HG03460 (cell line): ENCODE data around the gene OGFOD2.
"Not testable (repeated sequence)": the region's sequence is repeated elsewhere in the genome, so short reads cannot be mapped to it uniquely, and the experiment has no call there.

Experiments used
- ATAC-seq: cut with Tn5 transposase; IDR thresholded peaks from one replicate; pipeline ENCODE4 v1.9.1; 2021; ENCODE audit not compliant: unreplicated experiment

OGFOD2 gene

DNA sequence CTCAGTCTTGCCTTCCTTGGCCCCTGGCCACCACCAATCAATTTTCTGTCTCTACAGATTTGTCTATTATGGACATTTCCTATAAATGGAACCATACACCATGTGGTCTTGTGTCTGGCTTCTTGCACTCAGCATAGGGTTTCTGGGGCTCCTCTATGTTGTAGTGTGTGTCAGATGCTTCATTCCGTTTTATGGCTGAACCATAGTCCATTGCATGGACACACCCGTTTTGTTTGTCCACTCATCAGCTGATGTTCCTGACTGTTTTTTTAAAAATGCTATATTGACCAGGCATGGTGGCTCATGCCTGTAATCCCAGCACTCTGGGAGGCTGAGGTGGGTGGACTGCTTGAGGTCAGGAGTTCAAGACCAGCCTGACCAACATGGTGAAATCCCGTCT lies 26.4 kb downstream of the OGFOD2 start:
- no peak for ATAC-seq

DNA sequence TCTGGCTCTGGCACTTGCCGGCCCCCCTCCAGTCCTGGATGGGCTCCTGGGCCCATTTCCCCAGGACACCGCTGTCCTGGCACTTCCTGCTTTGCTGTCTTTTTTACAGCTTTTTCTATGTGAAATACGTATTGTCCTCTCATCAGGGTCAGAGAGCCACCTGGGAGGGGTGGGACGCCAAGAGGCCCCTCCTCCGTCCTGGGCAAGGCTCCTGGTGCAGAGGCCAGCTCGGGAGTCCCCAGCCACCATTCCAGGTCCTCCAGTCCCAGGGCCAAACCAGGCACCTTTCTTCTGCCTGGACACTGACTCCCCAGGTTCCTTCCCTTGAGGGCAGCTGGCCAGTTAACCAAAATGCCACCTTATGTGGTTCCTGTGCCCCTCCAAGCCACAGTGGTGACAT lies 28.2 kb downstream of the OGFOD2 start:
- ATAC-seq: no peak

DNA sequence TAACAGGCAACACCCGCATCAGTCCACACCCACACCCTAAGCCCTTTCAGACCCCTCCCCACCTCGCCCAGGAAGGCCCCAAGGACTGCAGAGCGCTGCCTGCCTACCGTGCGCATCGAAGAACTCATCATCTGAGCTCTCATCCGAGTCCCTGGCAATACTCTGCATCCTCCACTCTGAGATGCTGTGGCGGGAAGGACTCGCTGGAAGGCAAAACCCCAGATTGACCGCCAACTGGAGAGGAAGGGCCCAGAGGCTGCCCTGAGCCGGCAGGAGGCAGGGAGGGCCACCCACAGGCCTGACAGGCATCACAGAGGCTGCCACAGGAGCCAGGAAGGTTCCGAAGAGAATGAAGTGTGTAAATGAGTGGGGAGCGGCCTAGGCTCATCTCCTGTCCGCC lies 29.2 kb downstream of the OGFOD2 start:
- no peak for ATAC-seq

GRCh38 chr12:123005081-123005626 lies 30.1 kb downstream of the OGFOD2 start:
- no peak for ATAC-seq

DNA sequence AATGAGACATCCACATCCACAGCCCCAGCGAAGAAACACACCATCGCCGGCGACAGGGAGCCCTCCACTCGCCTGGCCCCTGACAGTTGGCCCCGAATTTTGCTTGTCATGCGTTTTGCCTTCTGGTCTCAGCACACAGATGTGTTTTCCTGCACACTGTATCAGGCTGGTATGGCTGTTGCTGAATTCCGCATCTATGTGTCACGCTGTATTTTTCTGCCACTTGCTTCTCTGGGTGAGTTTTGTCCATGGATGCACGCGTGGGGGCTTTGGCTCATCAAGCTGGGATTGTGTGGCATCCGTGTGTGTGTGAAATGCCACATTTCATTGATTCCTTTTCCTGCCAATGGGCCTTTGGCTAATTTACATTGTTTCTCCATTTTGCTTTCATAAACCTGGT lies 31.9 kb downstream of the OGFOD2 start:
- ATAC-seq: no peak

DNA sequence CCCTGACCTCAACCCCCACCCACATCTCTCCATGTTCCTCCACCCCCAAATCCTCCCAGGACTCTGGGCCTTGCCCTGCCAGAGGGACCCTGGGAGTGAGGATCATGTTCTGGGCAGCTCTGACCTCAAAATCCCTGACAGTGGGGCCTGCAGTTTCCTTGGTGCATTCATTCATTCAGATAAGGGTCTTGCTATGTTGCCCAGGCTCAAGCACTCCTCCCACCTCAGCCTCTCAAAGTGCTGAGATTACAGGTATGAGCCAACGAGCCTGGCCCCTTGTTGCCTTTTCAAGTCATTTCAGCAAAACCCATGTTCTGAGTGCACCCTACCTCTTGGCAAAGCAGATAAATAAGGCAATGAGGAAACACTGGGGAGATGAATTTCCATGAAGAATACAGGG lies 35.1 kb downstream of the OGFOD2 start:
- ATAC-seq: no peak

DNA sequence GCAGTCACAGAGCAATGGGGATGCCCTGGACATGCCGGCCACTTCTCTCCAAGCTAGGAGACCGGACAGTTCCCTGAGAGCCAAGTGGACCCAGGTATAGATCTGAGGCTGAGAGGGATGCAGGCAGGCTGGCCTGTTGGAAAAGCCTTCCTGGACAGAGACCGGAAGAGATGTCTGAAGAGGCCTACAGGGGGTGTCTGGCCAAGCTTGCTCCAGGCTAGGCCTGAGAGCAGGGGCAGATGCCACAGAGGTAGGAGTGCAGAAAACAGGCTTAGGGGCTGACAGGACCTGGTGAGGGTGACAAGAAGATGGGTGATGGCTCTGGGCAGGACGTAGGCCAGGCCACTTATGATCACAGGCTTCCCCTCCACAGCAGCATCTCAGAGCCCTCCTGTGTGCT lies 35.6 kb downstream of the OGFOD2 start:
- no peak for ATAC-seq

DNA sequence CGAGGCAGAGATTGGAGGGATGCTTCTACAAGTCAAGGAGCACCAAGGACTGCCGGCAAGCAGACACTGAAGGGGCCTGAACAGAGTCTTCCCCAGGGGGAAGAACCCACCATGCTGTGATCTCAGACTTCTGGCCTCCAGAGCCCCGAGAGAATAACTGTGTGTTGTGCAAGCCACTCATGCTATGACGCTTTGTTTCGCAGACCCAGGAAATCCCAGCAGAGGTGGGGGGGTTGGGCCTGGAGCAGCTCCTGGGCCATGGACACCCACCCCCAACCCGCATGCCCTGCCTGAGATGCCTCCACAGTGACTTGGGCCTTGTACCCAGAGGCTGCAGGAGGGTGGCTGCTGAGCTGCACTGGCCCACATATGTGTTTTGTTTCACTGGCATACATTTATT lies 36.7 kb downstream of the OGFOD2 start:
- ATAC-seq: no peak

- ATAC-seq: no peak
These were observed 38.4 kb downstream of the OGFOD2 start for GRCh38 chr12:123013185-123014095.

DNA sequence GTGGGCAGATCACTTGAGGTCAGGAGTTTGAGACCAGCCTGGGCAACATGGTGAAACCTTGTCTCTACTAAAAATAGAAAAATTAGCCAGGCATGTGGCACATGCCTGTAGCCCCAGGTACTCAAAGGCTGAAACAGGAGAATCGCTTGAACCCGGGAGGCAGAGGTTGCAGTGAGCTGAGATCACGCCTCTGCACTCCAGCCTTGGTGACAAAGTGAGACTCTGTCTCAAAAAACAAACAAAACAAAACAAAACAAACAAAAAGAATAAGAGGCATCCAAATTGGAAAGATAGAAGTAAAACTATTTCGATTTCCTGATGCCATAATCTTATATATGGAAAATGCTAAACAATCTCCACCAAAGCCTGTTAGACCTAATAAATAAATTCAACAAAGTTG lies 39.4 kb downstream of the OGFOD2 start:
- not testable (repeated sequence) for ATAC-seq

GRCh38 chr12:123017753-123018152 lies 42.7 kb downstream of the OGFOD2 start:
- ATAC-seq: no peak

DNA sequence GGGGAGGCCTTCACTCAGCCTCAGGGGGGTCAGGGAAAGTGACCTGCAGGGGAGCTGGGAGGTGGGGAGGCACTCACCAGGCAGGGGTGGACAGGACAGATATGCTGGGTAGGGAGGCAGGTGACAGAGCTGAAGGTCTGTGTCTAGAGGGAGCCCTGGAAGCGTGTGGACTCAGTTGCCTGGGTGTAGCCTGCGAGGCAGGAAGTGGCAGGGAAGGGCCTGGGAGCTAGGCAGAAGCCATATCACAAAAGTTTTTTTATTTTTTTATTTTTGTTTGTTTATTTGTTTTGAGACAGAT lies 44.7 kb downstream of the OGFOD2 start:
- ATAC-seq: no peak

GRCh38 chr12:123021688-123022604 lies 46.9 kb downstream of the OGFOD2 start:
- ATAC-seq: no peak

GRCh38 chr12:123022846-123023245 lies 47.8 kb downstream of the OGFOD2 start:
- ATAC-seq: no peak

DNA sequence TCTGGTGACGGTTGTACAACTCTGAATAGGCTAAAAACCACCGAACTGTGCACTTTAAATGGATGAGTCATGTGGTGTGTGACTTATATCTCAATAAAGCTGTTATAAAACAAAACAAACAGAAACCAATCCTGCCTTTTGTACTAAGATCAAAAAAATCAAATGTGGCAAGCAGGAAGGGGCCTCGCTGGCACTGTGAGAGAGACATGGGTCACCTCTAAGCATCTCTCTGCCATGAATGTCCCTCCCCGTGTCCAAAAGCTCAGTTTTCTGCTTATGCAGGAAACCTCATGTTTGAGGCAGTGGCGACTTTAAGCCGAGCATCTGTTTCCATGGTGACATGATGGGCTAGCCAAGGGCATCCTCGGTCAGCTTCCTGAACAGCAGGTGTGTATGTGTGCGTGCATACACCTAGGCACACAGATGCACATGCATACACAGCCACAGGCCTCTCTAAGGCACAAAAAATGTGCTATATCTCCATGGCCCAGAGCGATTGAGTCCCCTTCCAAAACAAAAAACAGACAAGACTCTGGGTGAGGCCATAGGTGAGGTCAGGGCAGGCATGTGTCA lies 49.9 kb downstream of the OGFOD2 start:
- ATAC-seq: no peak

DNA sequence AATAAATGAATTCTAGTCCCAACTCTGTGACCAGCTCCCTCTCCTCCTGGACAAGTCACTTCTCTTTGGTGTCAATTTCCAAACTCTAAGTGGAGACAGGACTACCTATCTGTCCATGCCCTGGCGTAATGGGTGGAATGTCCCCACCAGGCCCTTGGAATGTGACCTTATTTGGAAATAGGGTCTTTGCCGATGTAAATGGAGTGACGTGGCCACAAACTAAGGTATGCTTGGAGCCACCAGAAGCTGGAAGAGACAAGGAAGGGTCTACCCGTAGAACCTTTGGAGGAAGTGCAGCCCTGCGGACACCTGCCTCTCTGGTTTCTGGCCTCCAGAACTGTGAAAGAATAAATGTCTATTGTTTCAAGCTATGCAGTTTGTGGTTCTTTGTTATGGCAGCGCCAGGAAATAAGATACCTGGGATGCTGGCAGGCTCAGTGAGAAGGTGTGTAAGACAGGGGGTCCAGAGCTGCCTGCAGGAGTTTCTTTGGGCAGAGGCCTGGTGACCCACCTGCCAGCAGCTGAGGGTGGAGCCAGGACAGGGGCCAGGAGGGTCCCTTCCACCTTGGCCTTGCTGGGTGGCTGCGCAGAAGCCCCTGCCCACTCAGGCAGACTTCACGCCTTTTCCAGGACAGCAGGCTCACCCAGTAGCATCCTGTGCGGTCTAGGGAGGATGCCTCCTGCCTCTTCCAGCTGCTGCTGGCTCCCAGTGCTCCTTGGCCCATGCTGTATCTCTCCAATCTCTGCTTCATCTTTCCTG lies 51.2 kb downstream of the OGFOD2 start:
- no peak for ATAC-seq

DNA sequence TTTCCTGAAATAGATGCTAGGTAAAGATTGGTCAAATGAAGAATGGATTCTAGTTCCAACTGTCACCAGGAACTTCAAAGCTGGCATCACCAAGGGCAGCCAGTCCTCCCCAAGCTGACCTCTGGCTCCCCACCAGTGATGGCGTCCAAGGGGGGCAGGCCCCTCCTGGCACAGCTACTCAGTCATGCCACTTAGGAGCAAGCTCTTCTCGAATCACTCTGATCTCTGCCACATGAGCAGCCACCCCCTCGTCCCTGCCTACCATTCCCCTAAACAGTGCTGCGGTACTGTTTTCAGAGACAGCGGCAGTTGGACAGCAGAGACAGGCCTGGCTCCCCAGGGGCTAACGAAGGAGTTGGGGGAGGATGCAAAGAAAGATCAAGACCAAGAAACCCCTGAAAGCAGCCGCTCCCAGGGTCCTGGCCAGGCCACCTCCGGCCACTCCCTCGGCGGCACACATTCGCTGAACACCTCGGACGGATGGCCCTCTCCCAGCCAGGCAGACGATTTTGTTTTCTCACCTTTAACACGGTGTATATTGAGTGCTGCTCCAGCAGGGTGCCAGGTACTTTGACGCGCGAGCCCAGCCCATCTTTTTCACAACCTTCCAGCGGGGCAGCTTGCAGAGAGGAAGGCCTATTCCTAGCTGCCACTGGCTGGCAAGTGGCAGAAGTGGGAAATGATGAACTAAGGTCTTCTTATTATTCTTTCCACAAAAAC lies 52.8 kb downstream of the OGFOD2 start:
- ATAC-seq: no peak

- no peak for ATAC-seq
These were observed 53.4 kb downstream of the OGFOD2 start for GRCh38 chr12:123028475-123028874.

GRCh38 chr12:123029550-123029949 lies 54.5 kb downstream of the OGFOD2 start:
- ATAC-seq: no peak
